D721Med (cell line): ENCODE data around the gene WDSUB1.

Source experiments
- DNase-seq: peaks from one replicate; pipeline ENCODE4 v3.0.0; 2011; ENCODE audit warnings: low spot score; ENCODE audit not compliant: insufficient read length
- FAIRE-seq: peaks from 2 replicates; lab custom pipeline; 2011; peaks lifted over from hg19 to GRCh38; lab: Jason Lieb, UNC
- CTCF ChIP-seq: IDR thresholded peaks from 2 replicates; pipeline ENCODE4 v1.5.1; 2012; ENCODE audit warnings: mild to moderate bottlenecking, control low read depth; ENCODE audit not compliant: insufficient read depth; ENCODE audit errors: missing control alignments

Gene WDSUB1

GRCh38 chr2:159267921-159268320 is 18.6 kb downstream of the WDSUB1 start:
- DNase-seq, result no peak
- TF ChIP-seq CTCF, result no peak
- FAIRE-seq, result no peak

GRCh38 chr2:159266554-159266953 is 19.9 kb downstream of the WDSUB1 start:
- no peak for TF ChIP-seq CTCF
- FAIRE-seq (no peak), DNase-seq (no peak)

GRCh38 chr2:159265171-159265576 is 21.3 kb downstream of the WDSUB1 start:
- FAIRE-seq (no peak), DNase-seq (no peak)
- no peak for TF ChIP-seq CTCF

- no peak for DNase-seq
- FAIRE-seq, result no peak
- TF ChIP-seq CTCF, result no peak
Measured at GRCh38 chr2:159262904-159263303, 23.6 kb downstream of the WDSUB1 start.

GRCh38 chr2:159262226-159262625 is 24.3 kb downstream of the WDSUB1 start:
- FAIRE-seq, result peak; percentile 64

GRCh38 chr2:159256159-159256558 is 30.3 kb downstream of the WDSUB1 start:
- DNase-seq, result no peak
- FAIRE-seq, result no peak
- no peak for TF ChIP-seq CTCF

More at GRCh38 chr2:159262226-159262625, 24.3 kb downstream of the WDSUB1 start:
- no peak for DNase-seq
- TF ChIP-seq CTCF, result no peak

- no peak for FAIRE-seq
- no peak for DNase-seq
- no peak for TF ChIP-seq CTCF
Measured at GRCh38 chr2:159252905-159253304, 33.6 kb downstream of the WDSUB1 start.
